GM21576 (cell line): ENCODE results near the gene COL4A1.

ENCODE experiments used
- ATAC-seq: cut with Tn5 transposase; IDR thresholded peaks from one replicate; pipeline ENCODE4 v1.9.1; 2021; ENCODE audit warnings: mild to moderate bottlenecking, moderate library complexity; ENCODE audit not compliant: unreplicated experiment

The COL4A1 gene

GRCh38 chr13:110242615-110243014 is 64.3 kb downstream of the COL4A1 start:
- ATAC-seq = no peak

GRCh38 chr13:110240943-110241342 is 66.0 kb downstream of the COL4A1 start:
- no peak for ATAC-seq

DNA sequence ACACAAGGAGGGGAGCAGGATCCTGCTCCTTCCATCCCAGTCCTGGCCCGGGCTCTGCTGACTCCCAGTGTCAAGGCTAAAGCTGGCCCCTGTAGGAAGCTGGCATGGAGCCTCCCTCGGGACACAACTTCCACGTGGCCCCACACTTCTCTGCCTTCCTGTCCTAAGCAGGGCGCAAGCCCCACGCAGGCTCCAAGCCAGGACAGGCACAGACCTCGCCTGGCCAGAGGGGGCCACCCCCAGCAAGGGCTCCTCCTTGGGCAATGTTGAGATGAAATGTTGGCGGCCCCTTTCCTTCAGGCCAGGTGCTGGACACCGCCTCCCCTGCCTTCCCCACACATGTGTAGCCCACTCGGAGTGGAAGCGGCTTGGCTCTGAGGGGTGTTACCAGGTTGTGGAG is 66.6 kb downstream of the COL4A1 start:
- ATAC-seq = no peak

GRCh38 chr13:110239280-110240125 is 67.5 kb downstream of the COL4A1 start:
- ATAC-seq = no peak

DNA sequence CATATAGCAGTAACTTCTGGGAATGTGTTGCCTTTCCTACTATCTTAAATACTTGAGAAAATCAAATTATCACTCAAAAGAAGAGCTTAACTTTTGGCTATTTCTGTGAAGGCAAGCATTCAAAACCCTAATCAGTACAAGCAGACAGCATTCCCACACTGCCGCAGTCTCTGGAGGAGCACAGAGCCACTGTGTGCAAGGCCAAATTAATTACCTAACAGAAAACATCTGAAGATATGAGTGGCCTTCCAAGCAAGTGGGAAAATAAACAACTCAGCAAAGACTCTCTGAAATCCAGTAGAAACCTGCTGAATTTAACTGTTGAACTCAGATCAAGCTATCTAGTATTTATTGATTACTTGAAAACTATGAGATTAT is 68.2 kb downstream of the COL4A1 start:
- no peak for ATAC-seq

DNA sequence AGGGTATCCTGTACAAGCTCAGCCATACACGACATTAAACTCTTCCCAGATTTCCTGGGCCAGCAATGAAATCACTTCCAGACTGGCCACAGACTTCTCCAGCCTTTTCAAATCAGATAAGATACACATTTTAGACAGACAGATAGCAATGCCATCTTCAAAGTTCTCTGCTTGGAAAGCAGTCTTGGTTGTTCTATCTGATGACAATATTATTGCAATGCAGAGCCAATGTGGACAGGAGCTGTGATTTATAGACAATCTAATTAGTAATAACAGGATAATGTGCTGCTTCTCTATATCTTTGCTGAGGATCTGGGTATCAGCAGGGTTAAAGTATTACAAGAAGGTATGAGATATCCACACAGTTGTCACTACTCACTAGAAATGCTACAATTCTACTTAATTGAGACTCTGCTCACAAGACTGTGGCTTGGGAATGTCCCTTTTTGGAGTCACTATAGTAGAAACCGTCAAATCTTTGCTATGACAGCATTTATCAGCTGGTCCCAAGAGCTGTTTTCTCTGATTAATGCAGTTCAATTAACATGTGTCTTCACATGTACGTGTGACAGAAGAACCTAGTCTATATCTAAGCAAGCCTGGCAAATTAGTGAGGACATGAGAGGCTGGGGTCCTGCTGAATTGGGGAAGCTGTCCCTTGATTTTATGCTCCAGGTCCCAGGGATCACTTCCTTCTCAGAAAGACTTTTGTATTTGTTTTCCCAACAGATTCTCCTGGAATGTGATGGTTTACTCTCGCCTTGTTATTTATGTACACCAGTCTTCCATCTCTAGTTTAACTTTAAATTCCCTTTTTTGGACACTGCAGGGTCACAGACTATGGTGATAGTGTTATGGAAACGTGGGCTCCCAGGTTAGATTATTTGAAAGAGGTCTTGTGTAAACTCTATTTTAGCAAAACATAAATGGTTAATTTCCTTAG is 68.8 kb downstream of the COL4A1 start:
- no peak for ATAC-seq

DNA sequence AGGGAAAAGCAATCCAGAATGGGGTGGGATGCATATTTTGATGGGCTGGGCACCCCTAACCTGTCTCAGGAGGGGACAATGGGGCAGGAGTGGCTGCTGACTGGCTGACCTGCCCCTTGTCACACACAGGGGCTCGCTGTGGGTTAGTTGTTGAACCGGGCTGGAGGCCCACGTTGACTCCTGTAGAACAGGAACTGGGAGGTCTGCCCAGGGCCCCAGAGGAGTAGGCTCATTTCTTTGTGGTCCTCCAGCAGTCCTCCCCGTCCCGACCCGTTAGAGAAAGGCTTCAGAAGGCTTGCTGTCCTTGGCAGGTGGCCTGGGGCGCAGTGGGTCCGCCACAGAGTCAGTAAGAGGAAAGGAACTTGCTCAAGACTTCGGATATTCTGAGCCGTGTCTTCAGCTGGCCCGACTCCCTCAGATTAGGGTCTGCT is 70.1 kb downstream of the COL4A1 start:
- ATAC-seq = no peak

GRCh38 chr13:110236431-110236830 is 70.5 kb downstream of the COL4A1 start:
- ATAC-seq = no peak

DNA sequence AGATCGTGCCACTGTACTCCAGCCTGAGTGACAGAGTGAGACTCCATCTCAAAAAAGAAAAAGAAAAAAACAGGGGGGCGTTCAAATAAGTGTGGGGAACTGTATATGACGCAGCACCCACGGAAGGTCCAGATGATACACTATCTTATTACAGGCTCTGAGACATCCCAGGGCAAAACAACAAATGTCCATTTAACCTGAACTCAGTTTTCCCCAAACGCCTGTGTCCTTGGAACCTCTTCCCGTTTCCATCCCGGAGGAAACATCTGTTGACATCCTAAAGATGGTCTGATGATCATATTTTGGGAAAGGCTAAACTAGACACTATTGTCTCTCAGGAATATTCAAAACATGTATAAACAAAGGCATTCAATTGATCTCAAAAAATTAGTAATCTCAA is 72.4 kb downstream of the COL4A1 start:
- ATAC-seq = no peak

- ATAC-seq = no peak
These were observed 73.0 kb downstream of the COL4A1 start for GRCh38 chr13:110233951-110234280.

- ATAC-seq = no peak
These were observed 73.6 kb downstream of the COL4A1 start for GRCh38 chr13:110233181-110233950.

DNA sequence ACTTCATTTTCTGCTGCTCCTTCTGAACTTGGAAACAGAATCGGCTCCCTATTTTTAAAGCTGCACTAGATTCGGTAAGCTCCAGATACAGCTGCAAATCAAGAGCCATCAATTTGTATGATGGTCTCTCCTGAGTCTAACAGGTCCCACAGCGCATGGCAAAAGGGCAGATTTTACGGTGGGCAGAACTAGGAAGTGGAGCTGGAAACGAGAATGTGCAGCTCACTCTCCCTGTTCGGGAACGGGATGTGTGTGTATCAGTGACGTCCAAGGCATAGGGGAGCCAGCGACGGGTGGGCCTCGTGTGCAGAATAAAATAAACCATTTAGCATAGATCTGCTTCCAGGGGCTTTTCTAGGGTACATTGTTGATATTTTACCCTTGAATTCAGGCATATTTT is 74.2 kb downstream of the COL4A1 start:
- ATAC-seq = no peak

DNA sequence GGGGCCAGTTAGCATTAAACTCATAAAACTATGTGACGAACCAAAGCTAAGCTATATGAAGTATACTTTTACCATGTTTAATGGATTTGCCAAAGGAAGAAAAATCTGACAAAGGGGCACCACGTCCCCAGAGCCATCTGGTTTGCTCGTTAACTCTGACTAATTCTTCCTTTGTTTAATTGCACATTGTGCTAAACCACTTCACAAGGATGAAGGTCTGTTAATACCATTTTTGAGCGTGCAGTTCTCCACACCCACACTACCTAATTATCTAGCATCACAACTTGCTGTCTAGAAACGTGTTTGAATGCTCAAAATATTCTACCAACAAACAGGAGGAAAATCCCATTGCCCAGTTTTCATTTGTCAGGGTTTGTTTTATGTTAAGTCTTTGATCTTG is 74.8 kb downstream of the COL4A1 start:
- ATAC-seq = no peak

DNA sequence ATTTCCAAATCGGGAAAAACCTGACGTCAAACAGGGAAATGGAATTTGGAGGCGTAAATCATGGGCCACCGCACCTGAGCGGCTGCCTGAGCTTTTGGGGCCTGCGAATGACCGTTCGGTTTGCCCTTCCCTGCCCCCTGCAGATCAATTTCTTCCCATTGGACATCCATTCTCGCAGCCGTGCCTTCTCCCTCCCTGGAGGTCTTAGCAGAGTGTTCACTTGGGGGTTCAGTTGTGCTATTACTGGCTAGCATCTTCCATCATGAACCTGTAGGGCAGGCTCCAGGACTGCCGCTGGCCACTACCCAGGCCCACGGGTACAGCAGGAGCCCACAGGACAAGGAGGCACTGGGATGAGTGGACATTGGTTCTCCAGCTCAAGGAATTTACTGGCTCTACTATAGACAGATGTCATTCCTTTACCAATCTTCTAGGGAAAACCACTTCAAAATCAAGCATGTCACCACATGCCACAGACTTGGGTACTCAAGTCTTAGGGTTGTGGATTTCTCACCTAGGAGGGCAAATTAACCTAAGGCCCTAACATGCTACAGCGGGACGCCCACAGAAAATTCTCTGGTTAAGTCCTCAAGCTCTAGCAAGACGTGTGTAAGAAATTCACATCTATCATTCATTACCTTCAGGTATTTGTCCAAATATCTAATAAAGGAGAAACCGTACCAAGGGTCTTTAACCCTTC is 75.5 kb downstream of the COL4A1 start:
- ATAC-seq = no peak

DNA sequence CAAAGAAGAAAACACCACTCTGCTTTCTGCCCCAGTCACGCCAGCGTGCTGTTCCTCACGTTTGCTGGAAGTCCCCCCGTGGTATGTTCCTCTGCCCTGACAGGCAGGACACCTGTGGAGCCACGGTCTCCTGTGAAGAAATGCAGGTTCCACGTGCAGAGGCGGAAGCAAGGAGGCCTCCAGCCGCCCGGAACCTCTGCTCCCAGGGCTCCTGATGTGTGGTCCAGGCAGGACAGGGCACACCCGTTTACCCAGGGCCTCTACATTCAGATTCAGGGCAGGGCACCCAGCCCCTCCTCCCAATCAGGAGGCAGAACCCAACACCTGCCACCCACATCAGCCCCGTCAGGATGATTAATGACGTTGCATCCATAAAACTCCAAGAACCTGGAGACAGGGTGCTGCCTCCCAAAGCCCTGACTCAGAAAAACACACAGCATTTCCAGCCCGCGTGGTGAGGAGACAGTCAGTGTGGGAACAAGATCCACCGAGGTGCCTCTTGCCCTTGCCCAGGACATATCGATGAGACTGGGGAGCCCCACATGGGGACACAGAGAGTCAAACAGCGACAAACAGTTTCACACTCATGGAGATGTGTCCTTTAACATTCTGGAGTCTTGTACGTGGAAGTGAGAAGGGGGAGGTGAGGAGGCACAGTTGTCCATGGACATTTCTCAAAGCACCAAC is 76.2 kb downstream of the COL4A1 start:
- no peak for ATAC-seq

DNA sequence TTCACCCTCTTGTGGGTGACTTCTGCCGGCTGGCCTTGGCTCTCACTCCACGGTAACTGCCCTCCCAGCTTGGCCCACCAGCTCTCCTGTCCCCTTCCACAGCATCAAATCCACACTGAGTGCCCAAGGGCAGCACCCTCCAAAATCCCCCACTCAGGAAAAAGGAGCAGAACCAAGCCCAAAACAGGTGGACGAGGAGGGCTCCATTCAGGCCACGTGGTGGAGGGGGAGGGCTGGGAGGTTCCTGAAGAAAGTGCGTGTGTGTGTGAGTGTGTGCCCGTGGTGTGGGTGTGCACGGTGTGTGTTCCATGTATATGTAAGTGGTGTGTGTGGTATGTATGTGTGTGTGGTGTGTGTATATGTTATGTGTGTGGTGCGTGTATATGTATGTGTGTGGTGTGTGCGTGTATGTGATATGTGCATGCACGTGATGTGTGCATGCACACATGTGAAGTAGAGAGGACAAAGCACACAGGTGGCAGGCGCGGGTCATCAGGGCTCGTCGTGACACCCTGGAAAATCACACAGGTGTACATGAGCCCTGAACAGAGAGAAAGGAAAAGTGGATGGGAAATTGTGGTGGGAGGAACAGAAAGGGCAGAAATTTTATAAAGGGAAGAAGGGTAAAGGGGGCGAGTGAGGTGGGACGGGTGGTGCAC is 76.9 kb downstream of the COL4A1 start:
- ATAC-seq = no peak

GRCh38 chr13:110228936-110229904 is 77.7 kb downstream of the COL4A1 start:
- no peak for ATAC-seq

GRCh38 chr13:110227864-110228643 is 78.9 kb downstream of the COL4A1 start:
- ATAC-seq = no peak
